Measurements from ENCODE around the gene SLC45A2.

GRCh38 chr5:34009610-34010009, 25.1 kb upstream of the SLC45A2 start:
- TF ChIP-seq CTCF (IDR thresholded peaks at IDR 0.05 in 8 of 11, conservative IDR thresholded peaks at IDR 0.05 in 3 of 11) = no peak
- no peak for TF ChIP-seq POLR2A (IDR thresholded peaks at IDR 0.05)
